Measurements from ENCODE around the gene COQ9.

The COQ9 gene

GRCh38 chr16:57473176-57473840 is 26.0 kb downstream of the COQ9 start:
- no peak for DNase-seq (ENCODE audit: low spot score)

GRCh38 chr16:57473906-57474305 is 26.6 kb downstream of the COQ9 start:
- no peak for DNase-seq (ENCODE audit: low spot score)

- DNase-seq (ENCODE audit: low spot score), result no peak
Measured at GRCh38 chr16:57474671-57475661, 27.7 kb downstream of the COQ9 start.

- DNase-seq (ENCODE audit: low spot score), result no peak
Measured at GRCh38 chr16:57475711-57476339, 28.5 kb downstream of the COQ9 start.

GRCh38 chr16:57476546-57477410 is 29.5 kb downstream of the COQ9 start:
- no peak for DNase-seq (ENCODE audit: low spot score)

- DNase-seq (ENCODE audit: low spot score), result no peak
Measured at GRCh38 chr16:57477531-57478202, 30.4 kb downstream of the COQ9 start.

GRCh38 chr16:57478396-57479204 is 31.3 kb downstream of the COQ9 start:
- no peak for DNase-seq (ENCODE audit: low spot score)

- no peak for DNase-seq (ENCODE audit: low spot score)
Measured at GRCh38 chr16:57479205-57479975, 32.1 kb downstream of the COQ9 start.

GRCh38 chr16:57479976-57480753 is 32.9 kb downstream of the COQ9 start:
- DNase-seq (ENCODE audit: low spot score), result peak; percentile 77

- DNase-seq (ENCODE audit: low spot score), result no peak
Measured at GRCh38 chr16:57480754-57481230, 33.5 kb downstream of the COQ9 start.

- no peak for DNase-seq (ENCODE audit: low spot score)
Measured at GRCh38 chr16:57481421-57481820, 34.1 kb downstream of the COQ9 start.

GRCh38 chr16:57482845-57483545 is 35.7 kb downstream of the COQ9 start:
- DNase-seq (ENCODE audit: low spot score), result no peak

GRCh38 chr16:57483725-57484514 is 36.6 kb downstream of the COQ9 start:
- no peak for DNase-seq (ENCODE audit: low spot score)

GRCh38 chr16:57484515-57485005 is 37.3 kb downstream of the COQ9 start:
- DNase-seq (ENCODE audit: low spot score), result no peak

GRCh38 chr16:57485091-57485915 is 38.0 kb downstream of the COQ9 start:
- no peak for DNase-seq (ENCODE audit: low spot score)
